ENCODE measurements around the gene FAH.

FAH gene

DNA sequence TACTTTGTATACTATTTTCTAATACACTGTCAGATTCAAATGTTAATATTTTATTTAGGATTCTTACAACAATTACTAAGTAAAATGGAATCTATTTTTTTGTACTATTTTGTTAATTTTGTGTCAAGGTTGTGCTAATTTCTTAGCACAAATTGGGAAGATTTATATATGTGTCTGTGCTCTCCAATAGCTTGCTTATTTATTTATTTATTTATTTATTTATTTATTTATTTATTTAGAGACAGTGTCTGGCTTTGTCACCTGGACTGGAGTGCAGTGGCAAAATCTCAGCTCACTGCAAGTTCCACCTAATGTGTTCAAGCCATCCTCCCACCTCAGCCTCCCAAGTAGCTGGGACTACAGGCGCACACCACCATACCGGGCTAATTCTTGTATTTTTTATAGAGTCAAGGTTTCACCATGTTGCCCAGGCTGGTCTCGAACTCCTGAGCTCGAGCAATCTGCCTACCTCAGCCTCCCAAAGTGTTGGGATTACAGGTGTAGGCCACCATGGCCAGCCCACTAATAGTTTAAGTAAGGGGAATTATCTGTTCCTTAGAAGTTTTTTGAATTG, 64.6 kb downstream of the FAH start:
- no peak overlapping the region for H3K4me3 ChIP-seq
- H3K36me3 ChIP-seq = no peaks in the 10 kb centered on the region
- TF ChIP-seq Cebpa-rat (IDR thresholded peaks at IDR 0.05) = no peak
- no peak overlapping the region for H3K27ac ChIP-seq
- H3K9ac ChIP-seq = no peak overlapping the region
- H3K9me3 ChIP-seq = no peaks in the 10 kb centered on the region
- no peak overlapping the region for H3K4me2 ChIP-seq
- H4K20me1 ChIP-seq = no peaks in the 10 kb centered on the region
- H3K27me3 ChIP-seq = no peaks in the 10 kb centered on the region
- no peaks in the 10 kb centered on the region for H3K4me1 ChIP-seq

DNA sequence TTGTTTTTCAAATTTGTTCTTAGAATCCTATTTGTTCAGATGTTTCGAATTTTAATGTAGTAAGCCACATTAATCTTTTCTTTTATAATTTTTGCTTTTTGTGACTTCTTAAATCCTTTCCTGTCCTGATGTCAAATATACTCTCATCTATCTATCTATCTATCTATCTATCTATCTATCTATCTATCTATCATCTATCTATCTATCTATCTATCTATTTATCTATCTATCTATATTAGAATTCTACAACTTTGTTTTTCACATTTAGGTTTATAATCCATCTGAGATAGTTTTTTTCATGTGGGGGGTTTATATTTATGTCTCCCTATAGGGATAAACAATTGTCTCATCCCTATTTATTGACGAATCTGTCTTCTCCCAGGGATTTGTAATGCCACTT, 67.2 kb downstream of the FAH start:
- Histone ChIP-seq H3K27me3 (no peaks in the 10 kb centered on the region), H4K20me1 (no peaks in the 10 kb centered on the region), H3K9me3 (no peaks in the 10 kb centered on the region), H3K4me2 (no peak overlapping the region), H3K4me1 (no peaks in the 10 kb centered on the region), H3K27ac (no peak overlapping the region), H3K4me3 (no peak overlapping the region), H3K36me3 (no peaks in the 10 kb centered on the region), H3K9ac (no peak overlapping the region)
- no peak for TF ChIP-seq Cebpa-rat (IDR thresholded peaks at IDR 0.05)

DNA sequence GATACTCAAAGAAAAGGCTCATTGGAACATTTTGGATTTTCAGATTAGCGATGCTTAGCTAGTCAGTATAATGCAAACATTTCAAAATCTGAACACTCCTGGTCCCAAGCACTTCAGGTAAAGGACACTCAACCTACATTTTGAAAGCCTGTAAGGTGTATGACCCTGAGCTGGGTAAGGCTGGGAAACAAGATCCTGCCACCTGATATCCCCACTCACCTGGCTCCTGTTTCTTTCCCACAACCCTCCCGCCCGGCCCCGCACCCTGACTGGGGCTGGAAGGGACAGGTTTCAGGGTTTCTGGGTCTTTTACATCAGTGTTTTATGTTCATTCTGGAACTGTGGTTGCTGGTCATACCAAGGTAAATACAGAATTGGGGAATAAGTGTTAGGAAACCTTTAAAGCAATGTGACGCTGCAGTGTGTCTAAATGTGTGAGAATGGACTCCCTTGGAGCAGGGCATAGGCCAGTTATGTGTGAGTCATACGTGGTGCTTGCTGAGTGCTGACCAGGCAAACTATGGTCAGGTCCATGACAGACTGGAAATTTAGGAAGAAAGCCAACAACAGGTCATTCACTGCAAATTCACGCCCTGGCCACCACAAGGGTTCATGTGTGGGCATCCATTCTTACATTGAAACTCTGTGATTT, 76.3 kb downstream of the FAH start:
- no peaks in the 10 kb centered on the region for H3K9me3 ChIP-seq

DNA sequence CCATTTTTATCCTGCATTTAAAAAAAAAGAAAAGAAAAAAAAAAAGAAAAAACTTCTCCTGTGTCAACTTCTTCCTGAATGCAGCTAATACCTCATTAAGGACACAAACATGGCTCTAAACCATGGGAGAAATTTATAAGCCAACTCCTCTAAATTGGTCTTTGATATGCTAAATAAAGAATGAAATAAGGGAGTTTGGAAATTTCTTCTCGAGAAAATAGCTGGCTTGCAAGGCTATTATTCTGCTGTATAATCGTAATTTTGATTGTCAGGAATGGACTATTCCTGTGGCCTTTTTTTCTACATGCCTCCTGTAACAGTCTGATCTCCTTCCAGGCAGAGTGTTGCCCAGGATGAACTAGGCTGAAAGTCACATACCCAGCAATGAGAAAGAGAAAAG, 78.6 kb downstream of the FAH start:
- Histone ChIP-seq H3K4me1 (no peaks in the 10 kb centered on the region), H3K27me3 (no peaks in the 10 kb centered on the region), H3K4me2 (no peak overlapping the region), H3K27ac (no peak overlapping the region), H3K36me3 (no peaks in the 10 kb centered on the region), H3K4me3 (no peak overlapping the region), H4K20me1 (no peaks in the 10 kb centered on the region), H3K9me3 (no peaks in the 10 kb centered on the region), H3K9ac (no peak overlapping the region)
- TF ChIP-seq Cebpa-rat (IDR thresholded peaks at IDR 0.05) = no peak

More for the DNA sequence above, 76.3 kb downstream of the FAH start:
- H3K27me3 ChIP-seq = no peaks in the 10 kb centered on the region
- H3K36me3 ChIP-seq = no peaks in the 10 kb centered on the region
- no peaks in the 10 kb centered on the region for H3K4me1 ChIP-seq
- no peaks in the 10 kb centered on the region for H4K20me1 ChIP-seq
- H3K4me2 ChIP-seq = no peak overlapping the region
- no peak for TF ChIP-seq Cebpa-rat (IDR thresholded peaks at IDR 0.05)
- no peak overlapping the region for H3K9ac ChIP-seq
- no peak overlapping the region for H3K27ac ChIP-seq
- H3K4me3 ChIP-seq = no peak overlapping the region

DNA sequence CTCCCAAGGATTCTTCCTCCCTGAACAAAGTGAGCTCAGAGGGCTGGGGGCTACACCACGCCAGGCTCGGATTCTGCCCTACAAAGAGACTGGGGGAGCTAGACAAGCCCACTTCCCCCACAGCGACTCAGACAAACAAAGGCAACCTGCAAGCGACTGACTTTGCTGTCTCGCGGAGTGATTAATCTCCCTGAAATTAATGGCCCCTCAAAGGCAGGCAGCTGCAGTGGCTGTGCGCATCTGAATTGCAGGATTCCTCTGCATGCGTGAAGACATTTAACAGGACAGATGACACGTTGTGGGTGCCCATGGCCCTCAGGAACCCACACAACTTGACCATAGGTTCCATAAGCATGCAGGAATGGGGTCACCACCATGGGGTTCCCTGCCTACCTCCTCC, 80.8 kb downstream of the FAH start:
- Histone ChIP-seq H4K20me1 (no peaks in the 10 kb centered on the region), H3K4me1 (no peaks in the 10 kb centered on the region), H3K36me3 (no peaks in the 10 kb centered on the region), H3K4me2 (no peak overlapping the region), H3K4me3 (no peak overlapping the region), H3K27me3 (no peaks in the 10 kb centered on the region), H3K9ac (no peak overlapping the region), H3K27ac (no peak overlapping the region), H3K9me3 (no peaks in the 10 kb centered on the region)
- no peak for TF ChIP-seq Cebpa-rat (IDR thresholded peaks at IDR 0.05)

DNA sequence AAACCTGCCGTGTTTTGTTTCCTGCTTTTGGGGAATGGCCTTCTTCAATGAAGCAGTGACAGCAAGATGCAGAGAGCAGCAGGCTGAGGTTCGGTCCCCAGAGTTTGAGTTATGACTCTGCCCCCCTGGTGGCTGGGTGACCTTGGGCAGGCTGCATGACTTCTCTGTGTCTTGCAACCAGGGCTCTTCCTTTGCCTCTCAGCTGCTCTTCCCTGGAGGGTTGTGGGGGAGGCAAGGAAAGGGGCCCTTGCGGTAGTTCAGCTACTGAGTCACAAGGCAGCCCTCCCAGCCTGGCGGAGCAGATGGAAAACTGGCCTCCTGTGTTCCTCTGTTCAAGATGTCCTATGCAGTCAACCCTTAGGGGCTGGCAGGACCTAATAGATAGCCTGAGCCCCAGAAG, 82.1 kb downstream of the FAH start:
- no peaks in the 10 kb centered on the region for H3K36me3 ChIP-seq
- no peak overlapping the region for H3K27ac ChIP-seq
- H4K20me1 ChIP-seq = no peaks in the 10 kb centered on the region
- H3K9me3 ChIP-seq = no peaks in the 10 kb centered on the region
- H3K4me1 ChIP-seq = peaks cover 3% of the 10 kb centered on the region
- no peak overlapping the region for H3K9ac ChIP-seq
- no peak for TF ChIP-seq Cebpa-rat (IDR thresholded peaks at IDR 0.05)
- H3K4me3 ChIP-seq = no peak overlapping the region
- H3K27me3 ChIP-seq = no peaks in the 10 kb centered on the region
- no peak overlapping the region for H3K4me2 ChIP-seq

Data from BLaER1 (cell line).